HCT116 (cell line): ENCODE measurements around the gene MYBPC3.

Source experiments
- CTCF ChIP-seq, 3 experiments: fragments of 200-600 bp in 1 of 3; sonication (generic) in 1 of 3; IDR thresholded peaks in 2 of 3; conservative IDR thresholded peaks in 1 of 3; 2 replicates each; pipeline ENCODE4 v1.5.1; 2012 to 2017; ENCODE audit warnings: low read depth in 2 of 3, low read length in 2 of 3, antibody characterized with exemption in 1 of 3, borderline replicate concordance in 1 of 3, control low read depth in 1 of 3, mild to moderate bottlenecking in 1 of 3, mixed read lengths in 1 of 3, mixed run types in 1 of 3, moderate library complexity in 1 of 3; ENCODE audit not compliant: insufficient read depth in 1 of 3
- EZH2 ChIP-seq: fragments of 200-600 bp; sonication (generic); IDR thresholded peaks from 2 replicates; pipeline ENCODE4 v1.6.1; 2017; ENCODE audit warnings: antibody characterized with exemption, mixed run types
- MAX ChIP-seq: IDR thresholded peaks from 2 replicates; pipeline ENCODE4 v1.6.1; 2012
- POLR2A ChIP-seq: IDR thresholded peaks from 2 replicates; pipeline ENCODE4 v1.7.0; 2011; ENCODE audit warnings: borderline replicate concordance; ENCODE audit not compliant: insufficient read depth, insufficient read length; ENCODE audit errors: extremely low read depth
- POLR2AphosphoS5 ChIP-seq: IDR thresholded peaks from 2 replicates; pipeline ENCODE4 v1.6.1; 2011; ENCODE audit warnings: mild to moderate bottlenecking, low read depth, low read length, moderate library complexity
- RAD21 ChIP-seq: IDR thresholded peaks from 2 replicates; pipeline ENCODE4 v1.6.1; 2012; ENCODE audit warnings: low read depth, mild to moderate bottlenecking
- REST ChIP-seq: IDR thresholded peaks from 2 replicates; pipeline ENCODE4 v1.6.1; 2012; ENCODE audit warnings: low read depth
- SIN3A ChIP-seq: IDR thresholded peaks from 2 replicates; pipeline ENCODE4 v1.6.1; 2012; ENCODE audit warnings: low read depth
- ZFX ChIP-seq: fragments of 450-650 bp; IDR thresholded peaks from 2 replicates; pipeline ENCODE4 v1.6.1; 2017

GRCh38 chr11:47325271-47326041 lies 27.0 kb downstream of the MYBPC3 start:
- TF ChIP-seq MAX, result no peak
- TF ChIP-seq POLR2A, result no peak
- TF ChIP-seq REST, result no peak
- TF ChIP-seq EZH2, result no peak
- TF ChIP-seq POLR2AphosphoS5, result no peak
- TF ChIP-seq SIN3A, result no peak
- TF ChIP-seq CTCF (IDR thresholded peaks at IDR 0.05 in 2 of 3, conservative IDR thresholded peaks at IDR 0.05 in 1 of 3; ENCODE audit: borderline replicate concordance in 1 of 3, insufficient read depth in 1 of 3, low read depth in 2 of 3, low read length in 2 of 3), result no peak
- no peak for TF ChIP-seq ZFX
- TF ChIP-seq RAD21, result no peak
